ENCODE data around the gene KCNJ16.

Gene KCNJ16

GRCh38 chr17:70098030-70098429, 23.0 kb downstream of the KCNJ16 start:
- TF ChIP-seq POLR2A (IDR thresholded peaks at IDR 0.05; ENCODE audit: low read depth, low read length) = no peak
- FAIRE-seq (no peak), DNase-seq (ENCODE audit: insufficient read length, low spot score) (no peak)

- TF ChIP-seq POLR2A (IDR thresholded peaks at IDR 0.05; ENCODE audit: low read depth, low read length) = no peak
- no peak for FAIRE-seq
- no peak for DNase-seq (ENCODE audit: insufficient read length, low spot score)
Measured at GRCh38 chr17:70099294-70099693, 24.3 kb downstream of the KCNJ16 start.

GRCh38 chr17:70099884-70100283, 24.9 kb downstream of the KCNJ16 start:
- FAIRE-seq (peak; percentile 38), DNase-seq (ENCODE audit: insufficient read length, low spot score) (no peak)
- no peak for TF ChIP-seq POLR2A (IDR thresholded peaks at IDR 0.05; ENCODE audit: low read depth, low read length)

GRCh38 chr17:70100983-70101382, 26.0 kb downstream of the KCNJ16 start:
- DNase-seq (ENCODE audit: insufficient read length, low spot score) (no peak), FAIRE-seq (peak; percentile 6)
- no peak for TF ChIP-seq POLR2A (IDR thresholded peaks at IDR 0.05; ENCODE audit: low read depth, low read length)

GRCh38 chr17:70102531-70102930, 27.5 kb downstream of the KCNJ16 start:
- DNase-seq (ENCODE audit: insufficient read length, low spot score) = no peak
- no peak for TF ChIP-seq POLR2A (IDR thresholded peaks at IDR 0.05; ENCODE audit: low read depth, low read length)
- no peak for FAIRE-seq

GRCh38 chr17:70104791-70105523, 29.9 kb downstream of the KCNJ16 start:
- FAIRE-seq = peak; percentile 33
- no peak for TF ChIP-seq POLR2A (IDR thresholded peaks at IDR 0.05; ENCODE audit: low read depth, low read length)
- DNase-seq (ENCODE audit: insufficient read length, low spot score) = no peak

- no peak for TF ChIP-seq POLR2A (IDR thresholded peaks at IDR 0.05; ENCODE audit: low read depth, low read length)
- DNase-seq (ENCODE audit: insufficient read length, low spot score) (no peak), FAIRE-seq (no peak)
Measured at GRCh38 chr17:70105641-70106040, 30.6 kb downstream of the KCNJ16 start.

GRCh38 chr17:70106551-70106950, 31.5 kb downstream of the KCNJ16 start:
- TF ChIP-seq POLR2A (IDR thresholded peaks at IDR 0.05; ENCODE audit: low read depth, low read length) = no peak
- DNase-seq (ENCODE audit: insufficient read length, low spot score) (no peak), FAIRE-seq (no peak)

- no peak for DNase-seq (ENCODE audit: insufficient read length, low spot score)
- no peak for FAIRE-seq
- TF ChIP-seq POLR2A (IDR thresholded peaks at IDR 0.05; ENCODE audit: low read depth, low read length) = no peak
Measured at GRCh38 chr17:70107441-70107840, 32.4 kb downstream of the KCNJ16 start.

- no peak for FAIRE-seq
- no peak for TF ChIP-seq POLR2A (IDR thresholded peaks at IDR 0.05; ENCODE audit: low read depth, low read length)
- no peak for DNase-seq (ENCODE audit: insufficient read length, low spot score)
Measured at GRCh38 chr17:70107904-70108565, 33.0 kb downstream of the KCNJ16 start.

- FAIRE-seq (no peak), DNase-seq (ENCODE audit: insufficient read length, low spot score) (no peak)
- no peak for TF ChIP-seq POLR2A (IDR thresholded peaks at IDR 0.05; ENCODE audit: low read depth, low read length)
Measured at GRCh38 chr17:70109497-70109896, 34.5 kb downstream of the KCNJ16 start.

- TF ChIP-seq POLR2A (IDR thresholded peaks at IDR 0.05; ENCODE audit: low read depth, low read length) = no peak
- DNase-seq (ENCODE audit: insufficient read length, low spot score) (no peak), FAIRE-seq (no peak)
Measured at GRCh38 chr17:70110443-70110880, 35.4 kb downstream of the KCNJ16 start.

GRCh38 chr17:70111201-70111600, 36.2 kb downstream of the KCNJ16 start:
- FAIRE-seq = no peak
- no peak for TF ChIP-seq POLR2A (IDR thresholded peaks at IDR 0.05; ENCODE audit: low read depth, low read length)
- DNase-seq (ENCODE audit: insufficient read length, low spot score) = no peak

GRCh38 chr17:70114405-70114804, 39.4 kb downstream of the KCNJ16 start:
- no peak for TF ChIP-seq POLR2A (IDR thresholded peaks at IDR 0.05; ENCODE audit: low read depth, low read length)
- no peak for DNase-seq (ENCODE audit: insufficient read length, low spot score)
- FAIRE-seq = no peak

GRCh38 chr17:70115126-70115525, 40.1 kb downstream of the KCNJ16 start:
- FAIRE-seq (no peak), DNase-seq (ENCODE audit: insufficient read length, low spot score) (no peak)
- no peak for TF ChIP-seq POLR2A (IDR thresholded peaks at IDR 0.05; ENCODE audit: low read depth, low read length)

All from H54 (cell line).